Esophagus muscularis mucosa (tissue), 3 donors: ENCODE results near the gene CDH20.

Experiments used
- CTCF ChIP-seq, 3 experiments: fragments of 200-600 bp in 2 of 3; fragments of 450-650 bp in 1 of 3; sonication (generic) in 2 of 3; IDR thresholded peaks; one replicate each; pipeline ENCODE4 v1.5.1; 2017 to 2019; ENCODE audit warnings: antibody characterized with exemption in 3 of 3, mild to moderate bottlenecking in 2 of 3, moderate library complexity in 1 of 3
- POLR2AphosphoS5 ChIP-seq, 2 donors: sonication (generic); formaldehyde crosslinking; IDR thresholded peaks; one replicate each; pipeline ENCODE4 v1.6.1; 2017; ENCODE audit warnings: antibody characterized with exemption in 2 of 2

GRCh38 chr18:61581578-61582201, 248.5 kb downstream of the CDH20 start:
- TF ChIP-seq CTCF (IDR thresholded peaks at IDR 0.05) (peak; percentile 83 to 98 (median 96)), POLR2AphosphoS5 (IDR thresholded peaks at IDR 0.05) (peak in 1 of 2 donors; percentile 22)
